HG03039 (cell line): Measurements from ENCODE around the gene NUFIP2.
"Not testable (repeated sequence)": the region's sequence is repeated elsewhere in the genome, so short reads cannot be mapped to it uniquely, and the experiment has no call there.

Experiments
- ATAC-seq: cut with Tn5 transposase; IDR thresholded peaks from one replicate; pipeline ENCODE4 v1.9.1; 2021; ENCODE audit warnings: mild to moderate bottlenecking, moderate library complexity; ENCODE audit not compliant: unreplicated experiment

Gene NUFIP2

DNA sequence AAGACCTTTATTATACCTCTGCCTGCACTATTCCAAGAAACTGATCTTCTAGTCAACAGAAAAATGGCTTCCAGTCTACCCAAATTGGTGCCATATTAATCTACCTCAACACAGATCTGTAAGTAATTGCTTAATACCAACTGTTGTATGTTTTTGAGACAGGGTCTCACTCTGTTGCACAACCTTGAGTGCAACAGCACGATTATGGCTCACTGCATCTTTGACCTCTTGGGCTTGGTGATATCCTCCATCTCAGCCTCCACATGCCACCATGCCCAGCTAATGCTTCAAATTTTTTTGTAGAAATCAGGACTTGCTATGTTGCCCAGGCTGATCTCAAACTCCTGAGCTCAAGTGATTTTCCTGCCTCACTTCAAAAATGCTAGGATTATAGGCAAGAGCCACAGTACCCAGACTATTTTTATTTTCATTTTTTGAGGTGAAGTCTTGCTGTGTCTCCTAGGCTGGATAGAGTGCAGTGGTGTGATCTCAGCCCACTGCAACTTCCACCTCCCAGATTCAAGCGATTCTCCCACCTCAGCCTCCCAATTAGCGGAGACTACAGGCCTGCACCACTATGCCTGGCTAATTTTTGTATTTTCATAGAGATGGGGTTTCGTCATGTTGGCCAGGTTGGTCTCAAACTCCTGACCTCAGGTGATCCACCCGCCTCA is 14.4 kb downstream of the NUFIP2 start:
- no peak for ATAC-seq

DNA sequence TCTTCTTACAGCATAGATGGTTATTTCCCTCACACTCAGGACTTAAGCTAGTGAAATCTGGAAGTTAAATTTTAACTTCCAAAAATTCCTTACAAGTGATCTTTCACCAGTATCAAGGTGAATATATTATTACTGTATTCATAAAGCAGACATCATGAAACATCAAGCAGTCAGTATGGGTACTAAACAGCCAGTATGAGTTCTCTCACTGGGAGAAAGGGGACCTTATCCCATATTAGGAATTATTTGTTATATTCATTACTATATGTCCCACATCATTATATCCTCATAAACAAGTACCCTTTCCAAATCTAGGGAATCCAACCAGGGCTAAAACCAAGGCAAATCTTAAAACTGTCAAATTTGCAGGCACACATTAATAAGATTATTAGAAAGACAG is 15.3 kb downstream of the NUFIP2 start:
- ATAC-seq = no peak

DNA sequence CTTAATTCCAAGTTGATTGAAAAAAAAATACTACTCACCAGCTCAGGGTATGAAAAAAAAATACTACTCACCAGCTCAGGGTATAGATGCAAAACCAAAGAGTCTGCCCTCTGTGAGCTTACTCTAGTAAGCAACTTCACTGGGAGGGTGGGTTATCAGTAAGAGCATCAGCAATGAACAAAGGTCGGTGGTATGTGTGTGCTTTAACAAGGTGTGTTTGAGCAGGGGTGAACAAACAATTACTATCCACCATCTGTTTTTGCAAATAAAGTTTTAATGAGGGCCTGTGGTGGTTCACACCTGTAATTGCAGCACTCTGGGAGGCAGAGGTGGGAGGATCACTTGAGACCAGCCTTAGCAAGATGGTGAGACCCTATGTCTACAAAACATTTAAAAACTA is 20.0 kb downstream of the NUFIP2 start:
- ATAC-seq = no peak

DNA sequence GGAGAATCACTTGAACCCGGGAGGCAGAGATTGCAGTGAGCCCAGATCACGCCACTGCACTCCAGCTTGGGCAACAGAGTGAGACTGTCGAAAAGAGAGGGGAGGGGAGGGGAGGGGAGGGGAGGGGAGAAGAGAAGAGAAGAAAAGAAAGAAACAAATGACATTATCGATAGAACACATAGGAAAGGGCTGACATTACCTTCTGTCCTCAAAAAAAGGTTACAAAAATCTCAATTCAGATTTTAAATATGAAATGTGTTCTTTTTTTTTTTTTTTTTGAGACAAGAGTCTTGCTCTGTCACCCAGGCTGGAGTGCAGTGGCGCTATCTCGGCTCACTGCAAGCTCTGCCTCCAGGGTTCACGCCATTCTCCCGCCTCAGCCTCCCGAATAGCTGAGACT is 22.0 kb downstream of the NUFIP2 start:
- not testable (repeated sequence) for ATAC-seq

DNA sequence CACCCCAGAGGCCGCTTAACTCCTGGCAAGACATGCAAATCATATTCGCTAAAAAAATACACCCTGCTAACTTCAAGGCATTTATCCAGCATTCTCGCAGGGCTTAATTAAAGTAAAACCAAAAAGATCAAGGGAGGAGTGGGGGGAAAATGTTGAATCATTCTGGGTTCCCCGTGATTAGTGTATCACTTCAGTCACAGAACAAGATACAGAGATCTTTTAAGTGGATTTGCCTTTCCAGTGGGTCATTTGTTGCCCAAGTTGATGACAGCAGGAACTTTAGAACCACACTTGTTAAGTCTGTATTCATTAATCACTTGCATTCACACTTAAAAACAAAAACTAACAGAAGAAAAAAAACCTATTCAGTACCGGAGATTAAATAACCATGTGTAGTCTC is 30.0 kb downstream of the NUFIP2 start:
- ATAC-seq = no peak

DNA sequence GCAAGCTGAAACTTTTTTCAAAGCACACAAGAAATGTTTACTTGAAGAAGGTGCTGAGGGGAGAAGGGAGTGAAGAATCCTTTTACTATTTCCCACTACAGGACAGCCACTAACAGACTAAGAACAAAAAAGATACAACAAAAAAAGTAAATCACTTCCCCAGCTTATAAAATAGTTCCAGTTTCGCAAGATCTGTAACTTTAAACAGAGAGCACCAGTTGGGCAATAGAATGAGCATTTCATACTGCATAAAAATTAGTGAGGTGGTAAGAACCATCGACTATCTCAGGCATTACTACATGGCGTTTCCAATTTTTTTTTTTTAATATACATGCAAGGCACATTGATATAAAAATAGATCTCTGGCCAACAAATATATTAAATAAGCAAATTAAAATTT is 36.2 kb downstream of the NUFIP2 start:
- no peak for ATAC-seq

DNA sequence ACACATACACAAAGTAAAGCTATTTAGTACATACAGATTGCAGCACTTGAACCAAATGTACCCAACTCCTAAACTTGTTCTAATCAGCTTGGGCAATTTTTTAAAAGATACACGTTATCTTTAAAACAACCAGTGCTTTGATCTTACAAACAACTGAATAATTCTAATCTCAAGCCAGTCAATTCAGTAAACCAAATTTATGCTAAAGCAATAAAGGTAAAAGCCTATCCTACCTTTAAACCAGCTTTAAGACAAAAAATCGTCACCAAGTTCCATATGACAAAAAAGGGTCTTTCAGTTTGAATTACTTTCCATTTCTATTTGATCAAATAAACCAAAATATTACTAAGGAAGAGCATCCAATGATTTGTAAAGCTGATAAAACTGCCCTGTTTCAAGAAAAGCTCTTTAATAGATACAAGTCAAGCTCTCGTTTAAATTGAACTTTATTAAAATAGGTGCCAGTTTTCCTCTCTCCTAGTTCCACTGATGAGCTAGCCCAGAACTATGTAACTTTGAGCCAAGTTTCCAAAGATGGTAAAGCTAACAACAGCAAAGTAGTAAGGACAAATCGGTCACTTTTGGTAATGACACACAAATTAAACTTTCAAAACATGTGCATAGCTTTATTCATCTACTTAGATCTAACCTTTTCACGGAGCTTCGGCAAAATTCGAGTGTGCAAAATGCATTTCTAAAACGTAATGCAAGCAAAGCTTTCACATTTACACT is 37.0 kb downstream of the NUFIP2 start:
- no peak for ATAC-seq

DNA sequence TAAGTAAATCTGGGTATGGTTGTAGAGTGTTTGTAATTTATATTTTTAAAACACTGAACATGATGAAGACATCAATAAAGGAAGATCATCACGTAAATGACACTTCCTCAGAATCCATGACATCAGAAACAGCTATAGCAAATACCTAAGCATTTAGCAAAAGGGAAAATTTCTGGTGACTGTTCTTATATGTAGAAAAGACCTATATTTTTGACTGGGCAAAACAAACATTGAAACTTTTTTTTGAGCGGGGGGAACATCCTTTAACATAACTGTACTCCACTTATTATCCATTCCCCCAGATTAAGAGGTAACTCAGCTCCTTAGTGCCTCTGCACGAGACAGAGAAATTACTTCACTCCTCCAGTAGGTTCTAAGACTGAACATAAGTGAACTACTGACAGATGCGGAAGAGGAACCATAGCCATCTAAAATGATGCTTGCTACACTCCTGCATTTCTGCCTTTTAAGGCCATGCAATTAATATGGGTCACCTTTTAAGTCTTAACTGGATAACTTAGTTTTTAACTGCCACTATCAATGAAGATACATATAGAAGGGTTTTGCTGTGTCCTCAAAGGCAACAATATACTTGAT is 37.9 kb downstream of the NUFIP2 start:
- no peak for ATAC-seq

DNA sequence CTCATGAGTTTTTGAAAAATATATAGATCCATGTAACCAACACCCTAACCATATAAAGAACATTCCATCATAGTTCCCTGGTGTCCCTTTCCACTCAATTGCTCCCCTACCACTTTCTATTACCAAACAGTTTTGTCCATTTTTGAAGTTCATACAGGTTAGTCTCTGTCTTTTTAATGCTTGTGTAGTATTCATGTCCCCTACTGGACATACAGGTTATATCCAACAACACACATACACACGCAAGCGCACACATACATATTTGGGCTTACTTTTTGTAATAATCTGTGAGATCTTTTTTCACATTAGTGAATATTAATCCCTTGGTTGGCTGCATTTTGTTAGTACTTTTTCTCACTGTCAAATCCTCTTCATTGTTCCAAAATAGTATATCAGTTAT is 40.9 kb downstream of the NUFIP2 start:
- ATAC-seq = no peak

DNA sequence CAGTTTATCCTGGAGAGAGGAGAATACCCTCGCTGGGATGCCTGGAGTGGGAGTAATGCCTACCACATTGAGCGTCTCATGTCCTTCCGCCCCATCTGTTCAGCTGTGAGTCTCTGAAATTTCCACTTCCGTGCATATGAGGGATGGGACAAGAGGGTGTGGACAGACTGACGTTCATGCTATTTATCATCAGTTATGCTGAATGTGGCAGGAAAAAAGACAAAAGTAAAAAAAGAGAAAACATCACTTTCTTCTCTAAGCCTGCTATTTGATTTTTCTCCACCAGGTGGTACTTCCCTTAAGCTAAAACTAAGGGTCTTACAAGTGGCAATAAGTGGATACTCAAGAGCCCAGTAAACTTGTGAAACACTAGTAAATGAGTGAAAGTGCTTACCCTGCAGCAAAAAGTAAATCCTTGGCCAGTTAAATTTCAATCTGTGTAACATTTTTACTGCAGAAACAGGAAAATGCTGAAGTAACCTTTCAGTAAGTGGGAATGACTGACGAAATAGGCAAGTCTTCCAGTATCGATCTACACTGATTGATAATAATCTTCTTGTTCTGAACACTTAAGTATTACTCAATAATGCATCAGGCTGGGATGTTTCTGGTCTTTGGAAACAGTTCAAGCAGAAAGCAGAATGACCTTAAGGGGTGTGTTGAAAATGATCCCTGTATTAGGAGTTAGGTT is 41.7 kb downstream of the NUFIP2 start:
- ATAC-seq = no peak

DNA sequence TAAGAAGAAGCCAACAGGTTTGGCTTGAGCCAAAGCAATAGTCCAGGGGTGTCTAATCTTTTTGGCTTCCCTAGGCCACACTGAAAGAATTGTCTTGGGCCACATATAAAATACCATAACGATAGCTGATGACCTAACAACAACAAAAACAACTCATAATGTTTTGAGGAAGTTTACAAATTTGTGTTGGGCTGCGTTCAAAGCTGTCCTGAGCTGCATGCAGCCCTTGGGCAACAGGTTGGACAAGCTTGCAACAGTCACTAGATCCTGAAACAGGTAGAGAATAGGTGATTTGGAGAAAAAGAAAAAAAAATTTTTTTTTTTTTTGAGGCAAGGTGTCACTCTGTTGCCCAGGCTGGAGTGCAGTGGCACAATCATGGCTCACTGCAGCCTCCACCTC is 42.8 kb downstream of the NUFIP2 start:
- ATAC-seq = no peak

DNA sequence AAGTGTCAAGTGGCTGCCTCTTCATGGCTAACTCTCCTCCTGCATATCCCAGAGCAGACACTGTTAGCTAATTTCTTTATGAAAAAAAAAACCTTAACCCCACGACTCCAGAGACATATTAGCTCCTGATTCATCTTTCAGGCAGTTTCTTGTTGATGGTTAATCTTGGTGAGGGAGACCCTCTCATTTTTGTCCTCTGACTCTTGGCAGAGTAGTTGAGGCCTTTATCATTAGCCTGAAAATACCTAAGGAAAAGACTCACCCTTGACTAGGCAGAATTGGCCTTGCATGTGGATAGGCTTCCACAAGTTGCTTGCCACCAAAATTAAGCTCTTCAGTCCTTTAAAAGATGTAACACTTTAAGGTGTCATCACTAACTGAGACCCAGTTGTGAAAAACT is 43.3 kb downstream of the NUFIP2 start:
- no peak for ATAC-seq

DNA sequence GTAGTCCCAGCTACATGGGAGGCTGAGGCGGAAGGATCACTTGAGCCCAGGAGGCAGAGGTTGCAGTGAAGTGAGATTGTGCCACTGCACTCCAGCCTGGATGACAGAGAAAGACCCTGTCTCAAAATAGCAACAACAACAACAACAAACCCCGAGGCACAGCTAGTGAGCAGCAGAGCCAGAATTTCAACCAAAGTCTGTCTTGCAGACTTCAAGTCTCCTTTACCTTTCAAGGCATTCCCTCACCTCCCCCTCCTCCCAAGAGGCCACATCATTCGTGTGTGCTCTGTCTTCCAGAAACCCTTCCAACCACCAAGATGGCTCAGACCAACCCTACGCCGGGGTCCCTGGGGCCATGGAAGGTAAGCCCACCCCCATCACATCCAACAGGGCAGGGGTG is 45.1 kb downstream of the NUFIP2 start:
- no peak for ATAC-seq

DNA sequence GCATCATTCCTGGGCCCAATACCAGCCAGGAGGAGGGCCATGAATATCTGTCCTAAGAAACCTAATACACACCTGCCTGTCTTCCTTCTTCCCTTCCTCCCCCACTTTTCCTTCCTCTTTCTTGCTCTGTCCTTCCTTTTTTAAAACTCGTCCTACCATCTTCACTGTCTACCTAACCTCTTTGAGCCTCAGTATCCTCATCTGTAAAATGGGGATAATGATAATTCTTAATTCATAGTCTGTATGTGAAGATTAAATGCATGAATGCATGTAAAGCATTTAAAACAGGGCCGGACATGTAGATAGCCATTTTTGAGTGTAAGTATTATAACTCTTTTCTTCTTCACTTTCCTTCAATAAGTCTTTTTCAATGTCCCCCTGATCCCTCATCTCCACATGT is 46.7 kb downstream of the NUFIP2 start:
- no peak for ATAC-seq

DNA sequence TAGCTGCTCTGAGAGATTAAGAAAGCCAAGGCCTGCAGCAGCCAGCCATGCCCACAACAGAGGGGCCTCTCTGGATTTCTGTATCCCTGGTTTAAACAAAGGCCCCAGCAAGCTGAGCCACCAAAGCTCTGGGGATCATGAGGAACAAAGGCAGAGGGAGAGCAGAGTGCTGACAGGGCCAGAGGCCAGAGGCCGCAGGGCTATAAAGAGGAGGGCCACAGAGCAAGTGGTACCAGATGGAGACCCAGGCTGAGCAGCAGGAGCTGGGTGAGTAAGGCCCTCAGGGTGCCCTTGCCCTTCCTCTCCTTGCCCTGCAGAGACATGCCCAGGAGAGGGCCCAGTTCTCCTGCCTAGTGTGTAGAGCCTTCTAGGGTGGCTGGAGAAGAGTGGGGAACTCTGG is 47.3 kb downstream of the NUFIP2 start, which contains the start of gene CRYBA1:
Gene CRYBA1 (plus strand): TSS at position 232 of the 400 bp plus-strand sequence. CDS start 5 bp downstream, at position 237.
- ATAC-seq = no peak

DNA sequence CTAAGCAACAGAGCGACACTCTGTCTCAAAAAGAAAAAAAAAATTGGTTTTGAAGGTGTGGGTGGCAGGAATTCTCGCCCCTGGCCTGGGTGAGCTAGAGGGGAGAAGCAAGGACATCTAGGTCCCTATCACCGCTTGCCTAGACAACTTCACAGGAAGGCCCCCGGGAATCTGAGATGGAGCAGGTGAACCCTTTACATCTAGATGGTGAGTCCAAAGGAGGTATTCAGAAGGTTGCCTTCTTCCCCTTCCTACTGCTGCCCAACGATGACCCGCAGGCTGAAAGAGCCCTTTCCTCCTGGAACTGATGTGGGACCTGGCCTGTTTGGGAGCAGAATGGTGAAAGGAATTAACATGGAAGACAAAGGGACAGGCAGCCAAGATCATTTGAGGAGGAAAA is 48.5 kb downstream of the NUFIP2 start:
- ATAC-seq = no peak

DNA sequence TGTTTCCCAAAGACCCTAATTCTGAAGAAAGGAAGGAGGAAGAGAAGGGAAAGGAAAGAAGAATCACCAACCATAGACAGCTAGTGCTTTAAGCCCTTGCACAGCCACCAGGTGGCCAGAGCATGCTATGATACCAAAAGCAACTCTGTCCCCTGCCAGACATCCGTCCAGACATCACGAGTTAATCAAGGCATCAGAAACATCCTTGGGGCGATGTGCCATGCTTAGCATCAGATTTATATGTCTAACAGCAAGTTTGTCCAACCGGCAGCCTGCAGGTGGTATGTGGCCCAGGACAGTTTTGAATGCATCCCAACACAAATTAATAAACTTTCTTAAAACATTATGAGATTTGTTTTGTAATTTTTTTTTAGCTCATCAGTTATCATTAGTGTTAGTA is 50.2 kb downstream of the NUFIP2 start:
- ATAC-seq = no peak

DNA sequence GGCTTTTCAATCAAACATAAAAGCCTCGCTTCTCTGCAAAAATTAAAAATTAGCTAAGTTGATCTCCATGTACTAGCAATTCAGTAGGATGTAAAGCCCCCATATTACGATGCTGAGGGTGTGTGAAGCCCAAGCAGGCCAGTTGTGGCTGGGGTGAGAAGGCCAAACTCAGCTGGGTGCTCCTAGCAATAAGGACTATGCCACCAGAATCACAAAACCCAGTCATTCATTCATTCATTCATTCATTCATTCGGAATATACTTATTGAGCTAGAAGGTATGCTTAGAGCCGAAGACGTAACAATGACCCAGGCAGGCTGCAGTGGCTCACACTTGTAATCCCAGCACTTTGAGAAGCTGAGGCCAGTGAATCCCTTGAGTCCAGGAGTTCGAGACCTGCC is 51.2 kb downstream of the NUFIP2 start:
- no peak for ATAC-seq

DNA sequence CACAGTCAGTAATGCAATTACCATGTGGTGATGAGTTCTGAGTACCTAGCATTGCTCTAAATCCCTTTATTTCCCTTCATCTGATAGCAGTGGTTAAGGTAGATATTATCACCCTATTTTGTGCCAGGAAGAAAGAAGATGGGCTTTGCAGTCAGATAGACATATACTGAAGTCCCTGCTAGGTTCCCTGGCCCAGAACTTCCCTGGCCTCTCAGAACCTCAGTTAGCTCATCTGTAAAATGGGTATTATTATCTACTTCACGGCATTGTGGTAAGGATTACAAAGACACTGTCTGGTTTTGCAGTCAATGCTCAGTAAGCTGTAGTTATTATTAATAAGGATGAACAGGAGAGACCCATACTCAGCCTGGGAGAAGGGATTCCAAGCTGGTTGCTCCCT is 51.9 kb downstream of the NUFIP2 start:
- ATAC-seq = no peak

DNA sequence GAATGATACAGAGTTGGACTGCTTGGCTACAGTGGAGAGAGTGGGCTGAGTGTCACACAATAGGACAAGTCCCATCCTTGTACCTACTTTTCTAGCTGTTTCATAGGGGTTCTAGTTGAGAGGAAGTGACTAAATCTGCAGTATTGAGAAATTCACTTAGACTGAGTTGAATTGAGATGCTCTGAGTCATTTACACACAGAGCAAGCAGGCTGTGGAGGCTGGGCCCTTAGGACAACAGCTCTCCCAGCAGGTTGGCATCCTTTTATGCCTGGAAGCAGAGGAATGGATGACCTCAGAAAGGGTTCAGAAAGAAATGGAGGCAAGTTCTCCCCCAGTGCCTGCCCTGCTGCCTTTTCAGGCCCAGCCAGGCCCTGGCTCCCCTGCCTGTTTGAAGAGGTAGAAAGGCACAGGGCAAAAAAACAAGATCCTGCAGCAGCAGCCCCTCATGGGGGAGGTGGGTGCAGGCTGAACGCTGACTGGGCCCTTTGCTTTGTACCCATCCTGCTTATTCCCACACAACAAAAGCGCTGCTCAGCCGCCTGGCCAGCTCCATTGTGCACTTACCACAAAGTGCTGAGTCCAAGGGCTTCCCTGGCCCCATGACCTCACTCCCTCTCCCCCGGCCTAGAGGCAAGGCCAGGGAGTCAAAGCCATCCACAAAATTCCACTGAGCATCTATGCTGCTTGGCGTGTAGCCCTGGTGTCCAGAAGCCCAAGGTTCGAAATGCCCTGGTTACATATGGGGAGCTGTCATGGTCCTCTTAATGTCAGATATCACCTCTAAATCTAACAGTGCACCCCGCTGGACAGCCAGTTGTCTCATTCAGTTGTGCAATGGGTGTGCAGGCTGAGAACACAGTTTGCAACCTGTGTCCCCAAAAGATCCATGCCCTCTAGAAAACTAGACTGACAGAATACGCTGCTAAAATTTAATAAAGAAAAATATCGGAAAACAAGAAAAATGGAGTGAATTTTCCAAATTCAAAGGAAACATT is 52.7 kb downstream of the NUFIP2 start:
- no peak for ATAC-seq
